HepG2 (cell line): Measurements from ENCODE around the gene SENP7. TPM values are rescaled to one million over a fixed set of nuclear protein-coding genes. Genes with fewer than 3 reads are reported as not detected.

Source experiments
- ATM ChIP-seq: fragments of 450-650 bp; IDR thresholded peaks from 2 replicates; pipeline ENCODE4 v1.7.1; 2017; ENCODE audit warnings: mild to moderate bottlenecking, borderline replicate concordance
- EED ChIP-seq: sonication (generic); formaldehyde crosslinking; IDR thresholded peaks from 2 replicates; pipeline ENCODE4 v1.5.0; 2020; ENCODE audit warnings: mild to moderate bottlenecking, missing genetic modification reagents
- FLYWCH1 ChIP-seq: sonication (generic); formaldehyde crosslinking; IDR thresholded peaks from 2 replicates; pipeline ENCODE4 v1.8.1; 2023; ENCODE audit warnings: mild to moderate bottlenecking, missing genetic modification reagents
- FOXC1 ChIP-seq: sonication (generic); formaldehyde crosslinking; IDR thresholded peaks from 2 replicates; pipeline ENCODE4 v1.8.0; 2022; ENCODE audit warnings: mild to moderate bottlenecking, missing genetic modification reagents, borderline replicate concordance
- HCFC1 ChIP-seq: fragments of 150-350 bp; IDR thresholded peaks from 2 replicates; pipeline ENCODE4 v1.6.1; 2014; ENCODE audit warnings: low read depth, low read length
- KAT2B ChIP-seq: fragments of 150-350 bp; IDR thresholded peaks from 2 replicates; pipeline ENCODE4 v1.6.1; 2014; ENCODE audit warnings: low read depth, low read length, borderline replicate concordance
- KMT2A ChIP-seq: sonication (generic); formaldehyde crosslinking; IDR thresholded peaks from 2 replicates; pipeline ENCODE4 v1.4.0; 2020; ENCODE audit warnings: missing genetic modification reagents
- MIXL1 ChIP-seq: IDR thresholded peaks from 2 replicates; pipeline ENCODE4 v1.6.1; 2016
- RBM22 ChIP-seq: fragments of 200-400 bp; formaldehyde crosslinking; optimal IDR thresholded peaks from 2 replicates; pipeline ENCODE3; 2017; ENCODE audit warnings: mild to moderate bottlenecking, low read length, moderate library complexity
- SMAD9 ChIP-seq: sonication (generic); formaldehyde crosslinking; IDR thresholded peaks from 2 replicates; pipeline ENCODE4 v1.5.1; 2020; ENCODE audit warnings: mild to moderate bottlenecking, missing genetic modification reagents
- ZBTB34 ChIP-seq: sonication (generic); formaldehyde crosslinking; IDR thresholded peaks from 2 replicates; pipeline ENCODE4 v1.8.0; 2022; ENCODE audit warnings: mild to moderate bottlenecking, missing genetic modification reagents
- ZNF83 ChIP-seq: sonication (generic); formaldehyde crosslinking; IDR thresholded peaks from 2 replicates; pipeline ENCODE4 v1.4.0; 2020; ENCODE audit warnings: missing genetic modification reagents, mild to moderate bottlenecking, borderline replicate concordance
- polyA plus RNA-seq, 8 experiments: library from polyadenylated mRNA; depleted of rRNA in 3 of 8; stranded (reverse) in 7 of 8; unstranded in 1 of 8; fragments of >200 nt; fragmentation: Illumina TruSeq in 4 of 8; extraction: Trizol in 4 of 8; gene quantifications; 2 replicates each; pipeline versions ENCODE4 v1.2.1 to v1.2.3, GENCODE V29; 2011 to 2016; ENCODE audit warnings: low read depth in 4 of 8, missing spikeins in 1 of 8, mixed read lengths in 1 of 8; ENCODE audit not compliant: insufficient read depth in 1 of 8
- total RNA-seq, 5 experiments: library from RNA; depleted of rRNA; stranded (reverse); fragments of >200 nt; fragmentation: Illumina TruSeq; extraction: Trizol; gene quantifications; 2 replicates each; pipeline ENCODE4 v1.2.3, GENCODE V29; 2016; ENCODE audit warnings: low read depth in 1 of 5
- TF ChIP-seq, protein P1 (sequence below): sonication (generic); formaldehyde crosslinking; IDR thresholded peaks from 2 replicates; pipeline ENCODE4 v1.5.1; 2020; ENCODE audit warnings: missing genetic modification reagents, mild to moderate bottlenecking, borderline replicate concordance
- TF ChIP-seq, protein P2 (sequence below): sonication (generic); formaldehyde crosslinking; IDR thresholded peaks from 2 replicates; pipeline ENCODE4 v1.5.0; 2020; ENCODE audit warnings: mild to moderate bottlenecking, missing genetic modification reagents, moderate library complexity

The SENP7 gene
- total and polyA plus RNA-seq, 2 of the 13 experiments (the other 11 are each of a cell fraction or from before 2014, with no cell fraction given) = 9.1 to 10.3 TPM

DNA sequence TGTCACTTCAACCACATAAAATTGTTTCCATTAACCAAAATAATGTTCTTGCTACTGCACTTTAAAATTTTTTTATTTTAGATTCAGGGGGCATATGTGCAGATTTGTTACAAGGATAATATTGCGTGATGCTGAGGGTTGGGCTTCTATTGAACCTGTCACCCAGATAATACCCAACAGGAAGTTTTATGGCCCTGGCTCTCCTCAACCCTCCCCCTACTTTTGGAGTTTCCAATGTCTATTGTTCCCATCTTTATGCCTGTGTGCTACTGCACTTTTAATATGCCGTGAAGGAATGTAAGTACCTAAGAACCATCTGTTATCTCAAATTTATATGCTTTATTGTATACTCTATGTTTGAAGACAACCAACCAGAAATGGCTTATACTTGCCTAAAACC is 150.6 kb downstream of the SENP7 start (continued):
- TF ChIP-seq SMAD9 = no peak
- no peak for TF ChIP-seq FLYWCH1 (CRISPR knock-in tag)
- no peak for TF ChIP-seq ATM
- TF ChIP-seq ZBTB34 (CRISPR knock-in tag) = no peak
- no peak for TF ChIP-seq FOXC1
- TF ChIP-seq, protein P1, sequence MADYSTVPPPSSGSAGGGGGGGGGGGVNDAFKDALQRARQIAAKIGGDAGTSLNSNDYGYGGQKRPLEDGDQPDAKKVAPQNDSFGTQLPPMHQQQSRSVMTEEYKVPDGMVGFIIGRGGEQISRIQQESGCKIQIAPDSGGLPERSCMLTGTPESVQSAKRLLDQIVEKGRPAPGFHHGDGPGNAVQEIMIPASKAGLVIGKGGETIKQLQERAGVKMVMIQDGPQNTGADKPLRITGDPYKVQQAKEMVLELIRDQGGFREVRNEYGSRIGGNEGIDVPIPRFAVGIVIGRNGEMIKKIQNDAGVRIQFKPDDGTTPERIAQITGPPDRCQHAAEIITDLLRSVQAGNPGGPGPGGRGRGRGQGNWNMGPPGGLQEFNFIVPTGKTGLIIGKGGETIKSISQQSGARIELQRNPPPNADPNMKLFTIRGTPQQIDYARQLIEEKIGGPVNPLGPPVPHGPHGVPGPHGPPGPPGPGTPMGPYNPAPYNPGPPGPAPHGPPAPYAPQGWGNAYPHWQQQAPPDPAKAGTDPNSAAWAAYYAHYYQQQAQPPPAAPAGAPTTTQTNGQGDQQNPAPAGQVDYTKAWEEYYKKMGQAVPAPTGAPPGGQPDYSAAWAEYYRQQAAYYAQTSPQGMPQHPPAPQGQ (CRISPR knock-in tag) = no peak
- no peak for TF ChIP-seq MIXL1 (CRISPR knock-in tag)
- no peak for TF ChIP-seq HCFC1
- no peak for TF ChIP-seq KAT2B
- no peak for TF ChIP-seq KMT2A (CRISPR knock-in tag)
- no peak for TF ChIP-seq RBM22
- no peak for TF ChIP-seq ZNF83 (CRISPR knock-in tag)
- TF ChIP-seq, protein P2, sequence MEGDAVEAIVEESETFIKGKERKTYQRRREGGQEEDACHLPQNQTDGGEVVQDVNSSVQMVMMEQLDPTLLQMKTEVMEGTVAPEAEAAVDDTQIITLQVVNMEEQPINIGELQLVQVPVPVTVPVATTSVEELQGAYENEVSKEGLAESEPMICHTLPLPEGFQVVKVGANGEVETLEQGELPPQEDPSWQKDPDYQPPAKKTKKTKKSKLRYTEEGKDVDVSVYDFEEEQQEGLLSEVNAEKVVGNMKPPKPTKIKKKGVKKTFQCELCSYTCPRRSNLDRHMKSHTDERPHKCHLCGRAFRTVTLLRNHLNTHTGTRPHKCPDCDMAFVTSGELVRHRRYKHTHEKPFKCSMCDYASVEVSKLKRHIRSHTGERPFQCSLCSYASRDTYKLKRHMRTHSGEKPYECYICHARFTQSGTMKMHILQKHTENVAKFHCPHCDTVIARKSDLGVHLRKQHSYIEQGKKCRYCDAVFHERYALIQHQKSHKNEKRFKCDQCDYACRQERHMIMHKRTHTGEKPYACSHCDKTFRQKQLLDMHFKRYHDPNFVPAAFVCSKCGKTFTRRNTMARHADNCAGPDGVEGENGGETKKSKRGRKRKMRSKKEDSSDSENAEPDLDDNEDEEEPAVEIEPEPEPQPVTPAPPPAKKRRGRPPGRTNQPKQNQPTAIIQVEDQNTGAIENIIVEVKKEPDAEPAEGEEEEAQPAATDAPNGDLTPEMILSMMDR (CRISPR knock-in tag) = no peak
- no peak for TF ChIP-seq EED
